ENCODE measurements around the gene SLC8A2. TPM values are rescaled to one million over a fixed set of nuclear protein-coding genes. Genes with fewer than 3 reads are reported as not detected.

Gene SLC8A2
- total RNA-seq, 2 donors from 2014 or later = 0.74 to 2.3 TPM

- H3K9ac ChIP-seq (ENCODE audit: low read depth in 2 of 2, low read length in 2 of 2) = no peak overlapping the region
- H3K9me3 ChIP-seq = no peaks in the 10 kb centered on the region
- TF ChIP-seq CTCF (IDR thresholded peaks at IDR 0.05) = no peak
- no peak for DNase-seq
- no peak overlapping the region for H3K4me3 ChIP-seq
- H3K4me1 ChIP-seq = no peaks in the 10 kb centered on the region
- peaks cover 5% of the 10 kb centered on the region for H3K36me3 ChIP-seq
- no peak overlapping the region for H3K27ac ChIP-seq
- intact Hi-C loops (cut with DNase I) = no loop called here
- H3K27me3 ChIP-seq = no peaks in the 10 kb centered on the region
Measured at GRCh38 chr19:47379381-47379938, 92.2 kb downstream of the SLC8A2 start.

GRCh38 chr19:47378246-47378645, 93.4 kb downstream of the SLC8A2 start:
- no peak for DNase-seq
- no peak for TF ChIP-seq CTCF (IDR thresholded peaks at IDR 0.05)
- intact Hi-C loops (cut with DNase I) = no loop called here
- Histone ChIP-seq H3K4me1 (no peaks in the 10 kb centered on the region), H3K9me3 (no peaks in the 10 kb centered on the region), H3K27ac (no peak overlapping the region), H3K36me3 (peaks cover 12% of the 10 kb centered on the region), H3K4me3 (no peak overlapping the region), H3K27me3 (no peaks in the 10 kb centered on the region), H3K9ac (ENCODE audit: low read depth in 2 of 2, low read length in 2 of 2) (no peak overlapping the region)

Other genes with a start within 250 kb of the SLC8A2 start
- 10 to 100 TPM; 19.5 to 21.7 TPM for gene BBC3, start 240.7 kb downstream of the SLC8A2 start, total RNA-seq
- 10 to 100 TPM; 27.2 to 37.3 TPM for gene CCDC9, start 215.4 kb downstream of the SLC8A2 start, total RNA-seq
- 10 to 100 TPM; 12.8 to 19.6 TPM for gene INAFM1, start 197.0 kb downstream of the SLC8A2 start, total RNA-seq
- gene C5AR1, start 162.0 kb downstream of the SLC8A2 start, total RNA-seq = 10 to 100 TPM in 1 of 2 donors, 1 to 10 TPM in 1; 5.3 to 11.5 TPM
- under 1 TPM; 0.74 to 0.82 TPM for gene C5AR2, start 139.7 kb downstream of the SLC8A2 start, total RNA-seq
- 10 to 100 TPM in 1 of 2 donors, 1 to 10 TPM in 1; 6.3 to 17.8 TPM for gene DHX34, start 122.6 kb downstream of the SLC8A2 start, total RNA-seq
- 1 to 10 TPM; 2.3 to 2.6 TPM for gene MEIS3, start 52.4 kb downstream of the SLC8A2 start, total RNA-seq
- 10 to 100 TPM in 1 of 2 donors, 1 to 10 TPM in 1; 8.6 to 13.3 TPM for gene KPTN, start 12.3 kb upstream of the SLC8A2 start, total RNA-seq
- gene NAPA, start 43.2 kb upstream of the SLC8A2 start, total RNA-seq = 100 to 1,000 TPM; 111 to 115 TPM
- under 1 TPM; 0.10 to 0.21 TPM for gene ZNF541, start 101.3 kb upstream of the SLC8A2 start, total RNA-seq
- 10 to 100 TPM; 11.7 to 13.4 TPM for gene BICRA, start 137.2 kb upstream of the SLC8A2 start, total RNA-seq
- gene EHD2, start 241.5 kb upstream of the SLC8A2 start, total RNA-seq = 10 to 100 TPM; 10.9 to 33.7 TPM